Esophagus muscularis mucosa (tissue), 4 donors: ENCODE results near the gene DSCAML1. TPM values are rescaled to one million over a fixed set of nuclear protein-coding genes. Genes with fewer than 3 reads are reported as not detected.

ENCODE experiments used
- DNase-seq: peaks from one replicate; pipeline ENCODE4 v3.0.0-alpha.2; 2017; ENCODE audit errors: extremely low spot score
- H3K27ac ChIP-seq, 4 donors: fragments of 200-600 bp; sonication (generic); replicated peaks in 1 of 4; 1 replicate in 3 of 4; 2 replicates in 1 of 4; pipeline ENCODE4 v1.5.1; 2016 to 2019; ENCODE audit warnings: mild to moderate bottlenecking in 1 of 4
- H3K27me3 ChIP-seq, 4 donors: fragments of 200-600 bp; sonication (generic); one replicate each; pipeline versions ENCODE4 v1.5.1 to v1.6.0; 2016 to 2019
- H3K36me3 ChIP-seq, 4 donors: fragments of 200-600 bp; sonication (generic); one replicate each; pipeline ENCODE4 v1.5.1; 2016 to 2019
- H3K4me1 ChIP-seq, 4 donors: fragments of 200-600 bp; sonication (generic); one replicate each; pipeline ENCODE4 v1.5.1; 2016 to 2019
- H3K4me3 ChIP-seq, 4 donors: fragments of 200-600 bp; sonication (generic); 1 replicate in 2 of 4; 2 replicates in 2 of 4; pipeline ENCODE4 v1.5.1; 2016 to 2019; ENCODE audit warnings: mild to moderate bottlenecking in 4 of 4, moderate library complexity in 1 of 4
- H3K9me3 ChIP-seq, 4 donors: fragments of 200-600 bp; sonication (generic); 1 replicate in 3 of 4; 2 replicates in 1 of 4; pipeline ENCODE4 v1.5.1; 2016 to 2019
- EP300 ChIP-seq: sonication (generic); formaldehyde crosslinking; IDR thresholded peaks from one replicate; pipeline ENCODE4 v1.6.1; 2017; ENCODE audit warnings: antibody characterized with exemption
- POLR2A ChIP-seq: fragments of 450-650 bp; IDR thresholded peaks from one replicate; pipeline ENCODE4 v1.6.1; 2017; ENCODE audit warnings: antibody characterized with exemption, moderate library complexity, mild to moderate bottlenecking, low read depth
- POLR2AphosphoS5 ChIP-seq, 2 donors: sonication (generic); formaldehyde crosslinking; IDR thresholded peaks; one replicate each; pipeline ENCODE4 v1.6.1; 2017; ENCODE audit warnings: antibody characterized with exemption in 2 of 2
- WGBS: methylation state at CpG from one replicate; pipeline ENCODE4 v1.1.5; 2018; 5-methylcytosine and 5-hydroxymethylcytosine counted together
- intact Hi-C: fragments of 100-400 bp; cut with DNase I; formaldehyde crosslinking; loops from one replicate; pipeline ENCODE4 v1.15.1; 2023
- total RNA-seq, 4 donors: library from RNA; depleted of rRNA; stranded (reverse); fragments of >200 nt; gene quantifications; one replicate each; pipeline versions ENCODE4 v1.1.0 to v1.2.1, GENCODE V29; 2016
- TF ChIP-seq, protein P1 (sequence below), 3 experiments: fragments of 200-600 bp in 2 of 3; fragments of 450-650 bp in 1 of 3; sonication (generic) in 2 of 3; IDR thresholded peaks; one replicate each; pipeline ENCODE4 v1.5.1; 2017 to 2019; ENCODE audit warnings: antibody characterized with exemption in 3 of 3, mild to moderate bottlenecking in 2 of 3, moderate library complexity in 1 of 3

DSCAML1 gene
- total RNA-seq, 4 donors from 2014 or later: 0.50 to 5.8 (median 1.2) TPM

DNA sequence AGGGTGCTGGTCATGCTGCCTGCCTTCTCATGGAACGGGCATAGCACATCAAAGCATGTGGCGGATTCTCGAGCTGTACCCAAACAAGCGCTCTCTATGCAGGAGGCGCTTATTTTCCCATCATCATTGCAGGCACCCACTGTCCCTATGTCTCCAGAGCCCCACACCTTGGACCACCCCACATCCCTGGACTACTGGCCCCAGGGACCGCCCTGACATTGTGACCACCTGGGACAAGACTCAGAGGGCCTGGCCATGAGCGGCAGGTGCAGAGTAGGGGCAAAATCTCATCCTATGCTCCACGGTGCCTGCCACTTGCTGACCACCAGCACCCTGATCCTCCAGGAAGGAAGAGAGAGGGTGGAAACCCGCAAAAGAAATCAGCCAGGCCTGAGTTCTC is 170.4 kb downstream of the DSCAML1 start:
- 91% methylated on average over 9 of the region's 9 CpGs for WGBS
- no peak for DNase-seq
- H3K4me3 ChIP-seq: no peak overlapping the region
- TF ChIP-seq EP300 (no peak), POLR2A (no peak), POLR2AphosphoS5 (IDR thresholded peaks at IDR 0.05) (no peak)
- TF ChIP-seq, protein P1, sequence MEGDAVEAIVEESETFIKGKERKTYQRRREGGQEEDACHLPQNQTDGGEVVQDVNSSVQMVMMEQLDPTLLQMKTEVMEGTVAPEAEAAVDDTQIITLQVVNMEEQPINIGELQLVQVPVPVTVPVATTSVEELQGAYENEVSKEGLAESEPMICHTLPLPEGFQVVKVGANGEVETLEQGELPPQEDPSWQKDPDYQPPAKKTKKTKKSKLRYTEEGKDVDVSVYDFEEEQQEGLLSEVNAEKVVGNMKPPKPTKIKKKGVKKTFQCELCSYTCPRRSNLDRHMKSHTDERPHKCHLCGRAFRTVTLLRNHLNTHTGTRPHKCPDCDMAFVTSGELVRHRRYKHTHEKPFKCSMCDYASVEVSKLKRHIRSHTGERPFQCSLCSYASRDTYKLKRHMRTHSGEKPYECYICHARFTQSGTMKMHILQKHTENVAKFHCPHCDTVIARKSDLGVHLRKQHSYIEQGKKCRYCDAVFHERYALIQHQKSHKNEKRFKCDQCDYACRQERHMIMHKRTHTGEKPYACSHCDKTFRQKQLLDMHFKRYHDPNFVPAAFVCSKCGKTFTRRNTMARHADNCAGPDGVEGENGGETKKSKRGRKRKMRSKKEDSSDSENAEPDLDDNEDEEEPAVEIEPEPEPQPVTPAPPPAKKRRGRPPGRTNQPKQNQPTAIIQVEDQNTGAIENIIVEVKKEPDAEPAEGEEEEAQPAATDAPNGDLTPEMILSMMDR (IDR thresholded peaks at IDR 0.05): no peak
- H3K27me3 ChIP-seq: no peaks in the 10 kb centered on the region
- intact Hi-C loops: no loop called here
- H3K9me3 ChIP-seq: peaks cover 0 to 6% (median 2%) of the 10 kb centered on the region in 4 donors
- H3K36me3 ChIP-seq: no peaks in the 10 kb centered on the region
- no peak overlapping the region for H3K27ac ChIP-seq
- no peaks in the 10 kb centered on the region for H3K4me1 ChIP-seq

DNA sequence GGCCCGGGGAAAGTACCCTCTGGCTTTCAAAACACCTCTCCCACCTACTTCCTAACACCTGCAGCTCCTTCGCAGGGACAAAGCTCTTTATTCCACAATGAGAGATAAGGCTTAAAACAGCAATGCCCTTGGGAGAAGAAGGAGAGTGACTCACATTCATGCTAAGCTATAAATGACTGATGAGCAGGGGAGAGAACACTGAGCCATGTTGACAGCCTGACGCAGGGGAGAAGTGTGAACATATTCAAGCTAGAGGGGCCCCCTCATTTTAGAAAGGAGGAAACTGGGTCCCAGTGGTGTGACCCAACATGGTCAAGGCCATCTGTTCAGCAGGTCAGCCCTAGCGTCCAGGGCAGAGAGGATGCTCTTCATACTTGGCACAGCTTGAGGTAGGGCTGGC is 171.8 kb downstream of the DSCAML1 start:
- peaks cover 0 to 10% (median 7%) of the 10 kb centered on the region in 4 donors for H3K9me3 ChIP-seq
- intact Hi-C loops: no loop called here
- H3K27me3 ChIP-seq: no peaks in the 10 kb centered on the region
- H3K4me1 ChIP-seq: no peaks in the 10 kb centered on the region
- TF ChIP-seq, protein P1 (IDR thresholded peaks at IDR 0.05): no peak
- no peak for TF ChIP-seq POLR2A
- no peak for TF ChIP-seq POLR2AphosphoS5 (IDR thresholded peaks at IDR 0.05)
- no peak for TF ChIP-seq EP300
- H3K27ac ChIP-seq: no peak overlapping the region
- DNase-seq: no peak
- 67% methylated on average over 4 of the region's 4 CpGs for WGBS
- H3K36me3 ChIP-seq: no peaks in the 10 kb centered on the region
- no peak overlapping the region for H3K4me3 ChIP-seq

DNA sequence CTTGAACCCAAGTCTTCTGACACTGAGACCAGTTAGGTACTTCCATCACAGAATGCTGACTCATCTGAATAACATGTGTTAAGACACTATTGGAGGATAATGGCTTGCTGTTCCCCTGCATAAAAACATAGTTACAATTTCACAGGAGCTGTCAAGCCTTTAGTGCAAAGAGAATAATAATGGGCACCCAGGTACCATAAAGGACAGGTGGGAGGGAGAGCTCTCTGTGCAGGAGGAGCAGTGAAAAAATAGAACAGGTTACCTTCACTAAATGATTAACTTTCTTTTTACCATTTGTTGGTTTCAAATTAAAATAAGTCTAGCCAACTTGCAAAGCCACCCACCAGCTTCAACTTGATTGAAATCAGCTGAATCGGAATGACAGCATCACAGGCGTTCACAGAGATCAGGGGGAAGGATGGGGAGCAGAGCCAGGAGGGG is 173.2 kb downstream of the DSCAML1 start:
- intact Hi-C loops: no loop called here
- Histone ChIP-seq H3K27ac (no peak overlapping the region), H3K4me1 (no peaks in the 10 kb centered on the region), H3K4me3 (no peak overlapping the region), H3K9me3 (peaks cover 0 to 10% (median 7%) of the 10 kb centered on the region in 4 donors), H3K36me3 (no peaks in the 10 kb centered on the region), H3K27me3 (no peaks in the 10 kb centered on the region)
- TF ChIP-seq POLR2AphosphoS5 (IDR thresholded peaks at IDR 0.05): no peak
- TF ChIP-seq, protein P1 (IDR thresholded peaks at IDR 0.05): no peak
- TF ChIP-seq EP300: no peak
- no peak for TF ChIP-seq POLR2A
- 91% methylated on average over 2 of the region's 2 CpGs for WGBS
- DNase-seq: no peak

DNA sequence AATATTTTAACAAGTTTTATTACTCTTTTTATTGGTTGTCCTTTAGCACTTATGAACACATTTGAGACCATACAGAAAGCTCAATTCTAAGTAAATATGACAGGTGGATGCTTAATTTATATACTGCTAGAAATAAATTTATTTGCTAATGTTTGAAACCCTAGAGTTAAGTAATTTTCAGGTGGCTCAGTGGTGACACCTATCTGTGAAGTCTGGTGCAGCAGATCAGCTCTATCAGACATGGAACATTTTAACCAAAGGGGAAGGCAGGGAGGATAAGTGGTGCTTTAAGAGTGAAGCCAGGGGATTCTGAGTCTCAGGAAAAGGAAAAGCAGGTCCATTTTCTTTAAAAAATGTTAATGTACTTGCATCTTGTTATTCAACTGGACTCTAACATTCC is 175.8 kb downstream of the DSCAML1 start:
- intact Hi-C loops: no loop called here
- Histone ChIP-seq H3K4me1 (no peaks in the 10 kb centered on the region), H3K4me3 (no peak overlapping the region), H3K27ac (no peak overlapping the region), H3K36me3 (no peaks in the 10 kb centered on the region), H3K27me3 (no peaks in the 10 kb centered on the region), H3K9me3 (peaks cover 0 to 10% (median 7%) of the 10 kb centered on the region in 4 donors)
- TF ChIP-seq EP300: no peak
- TF ChIP-seq, protein P1 (IDR thresholded peaks at IDR 0.05): peak in 1 of 3 experiments; percentile 10
- DNase-seq: no peak

DNA sequence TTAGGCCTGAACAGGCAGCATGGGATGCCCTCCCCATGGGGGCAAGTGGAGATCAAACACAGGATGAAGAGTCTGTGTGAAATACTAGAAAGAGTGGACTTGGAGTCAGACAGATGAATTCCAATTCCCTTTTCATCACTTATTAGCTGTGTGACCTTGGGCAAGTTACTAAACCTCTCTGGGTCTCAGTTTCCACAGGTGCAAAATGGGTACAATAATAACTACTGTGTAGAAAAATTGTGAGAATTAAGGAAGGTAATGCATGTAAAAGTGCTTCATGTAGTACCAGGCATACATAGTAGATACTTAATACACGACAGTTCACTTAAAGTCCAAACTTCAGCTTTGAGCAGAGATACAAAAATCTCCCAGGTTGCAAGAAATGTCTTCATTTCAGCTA is 176.4 kb downstream of the DSCAML1 start:
- no peaks in the 10 kb centered on the region for H3K36me3 ChIP-seq
- intact Hi-C loops: no loop called here
- H3K4me3 ChIP-seq: no peak overlapping the region
- H3K9me3 ChIP-seq: peaks cover 0 to 10% (median 7%) of the 10 kb centered on the region in 4 donors
- TF ChIP-seq POLR2AphosphoS5 (IDR thresholded peaks at IDR 0.05) (no peak), EP300 (no peak), POLR2A (no peak)
- TF ChIP-seq, protein P1 (IDR thresholded peaks at IDR 0.05): no peak
- WGBS: 86% methylated on average over 1 of the region's 1 CpG
- no peaks in the 10 kb centered on the region for H3K4me1 ChIP-seq
- H3K27ac ChIP-seq: no peak overlapping the region
- H3K27me3 ChIP-seq: no peaks in the 10 kb centered on the region
- DNase-seq: no peak
